ENCODE measurements around the gene AHCYL1.

GRCh38 chr1:110068646-110069403, 84.3 kb downstream of the AHCYL1 start:
- no peak for TF ChIP-seq CTCF (IDR thresholded peaks at IDR 0.05; ENCODE audit: insufficient read depth, low read length)
- no peak for TF ChIP-seq REST (IDR thresholded peaks at IDR 0.05; ENCODE audit: insufficient replicate concordance, low read depth)
- no peak for TF ChIP-seq POLR2AphosphoS5 (IDR thresholded peaks at IDR 0.05; ENCODE audit: low read depth)
